B cell (primary cell): ENCODE data around the gene KCNC4. TPM values are rescaled to one million over a fixed set of nuclear protein-coding genes. Genes with fewer than 3 reads are reported as not detected.

Source experiments
- ATAC-seq: fragments of 200-7000 bp; cut with Tn5 transposase; one replicate; pipeline ENCODE4 v1.10.0; 2021; ENCODE audit warnings: low read depth, mild to moderate bottlenecking, moderate number of reproducible peaks, moderate library complexity
- CTCF ChIA-PET: fragments of 350-600 bp; sonication (Branson Sonifier 250); formaldehyde crosslinking; loops from one replicate; lab custom pipeline; 2021; ENCODE audit warnings: antibody characterized with exemption, inconsistent platforms; lab: Charles Lee
- POLR2A ChIA-PET: fragments of 350-600 bp; sonication (Branson Sonifier 250); formaldehyde crosslinking; loops from one replicate; lab custom pipeline; 2021; ENCODE audit warnings: antibody characterized with exemption; lab: Charles Lee
- DNase-seq: peaks from one replicate; pipeline ENCODE4 v3.0.0; 2013
- H2AFZ ChIP-seq: 2 replicates; pipeline ENCODE4 v1.6.1; 2012; ENCODE audit warnings: mild to moderate bottlenecking, low read depth, low read length; ENCODE audit not compliant: insufficient read depth, poor library complexity, severe bottlenecking
- H3K27ac ChIP-seq, 2 donors: 1 replicate in 1 of 2; 2 replicates in 1 of 2; pipeline ENCODE4 v1.5.1; 2012 to 2013; ENCODE audit warnings: low read length in 2 of 2, mild to moderate bottlenecking in 2 of 2, moderate library complexity in 1 of 2
- H3K27me3 ChIP-seq, 4 experiments: fragments of 200-600 bp in 1 of 4; sonication (generic) in 1 of 4; replicated peaks in 1 of 4; 1 replicate in 2 of 4; 2 replicates in 2 of 4; pipeline versions ENCODE4 v1.6.1 to v1.7.0; 2013 to 2016; ENCODE audit warnings: low read length in 3 of 4, mild to moderate bottlenecking in 2 of 4, mixed read lengths in 1 of 4, moderate library complexity in 1 of 4; ENCODE audit not compliant: insufficient read depth in 4 of 4, control insufficient read depth in 3 of 4; ENCODE audit errors: control extremely low read depth in 1 of 4
- H3K36me3 ChIP-seq, 2 experiments: replicated peaks in 1 of 2; 1 replicate in 1 of 2; 2 replicates in 1 of 2; pipeline versions ENCODE4 v1.6.1 to v1.7.1; 2013; ENCODE audit warnings: low read length in 1 of 2; ENCODE audit not compliant: insufficient read depth in 2 of 2, control insufficient read depth in 1 of 2; ENCODE audit errors: control extremely low read depth in 1 of 2, extremely low read depth in 1 of 2
- H3K4me1 ChIP-seq, 2 donors: fragments of 200-600 bp in 1 of 2; sonication (generic) in 1 of 2; 1 replicate in 1 of 2; 2 replicates in 1 of 2; pipeline versions ENCODE4 v1.5.1 to v1.6.1; 2013 to 2017; ENCODE audit warnings: low read length in 2 of 2; ENCODE audit not compliant: control insufficient read depth in 2 of 2, insufficient read depth in 2 of 2
- H3K4me2 ChIP-seq: replicated peaks from 2 replicates; pipeline ENCODE3; 2012; ENCODE audit warnings: mild to moderate bottlenecking, low read depth, low read length; ENCODE audit not compliant: poor library complexity, severe bottlenecking
- H3K4me3 ChIP-seq, 5 experiments: fragments of 200-600 bp in 1 of 5; sonication (generic) in 1 of 5; 1 replicate in 3 of 5; 2 replicates in 2 of 5; pipeline versions ENCODE4 v1.5.1 to v1.7.0; 2011 to 2016; ENCODE audit warnings: low read length in 4 of 5, mild to moderate bottlenecking in 4 of 5, low read depth in 2 of 5, control low read depth in 1 of 5, moderate library complexity in 1 of 5; ENCODE audit not compliant: insufficient read depth in 1 of 5; ENCODE audit errors: control extremely low read depth in 1 of 5, extremely low read depth in 1 of 5
- H3K79me2 ChIP-seq: fragments of 200-600 bp; sonication (generic); one replicate; pipeline ENCODE4 v1.6.0; 2016; ENCODE audit warnings: low read length; ENCODE audit not compliant: control insufficient read depth, insufficient read depth
- H3K9ac ChIP-seq: fragments of 200-600 bp; sonication (generic); 2 replicates; pipeline ENCODE4 v1.6.1; 2017; ENCODE audit warnings: mild to moderate bottlenecking, low read length, moderate library complexity
- H3K9me3 ChIP-seq, 3 donors: one replicate each; pipeline versions ENCODE4 v1.6.1 to v1.7.1; 2013; ENCODE audit warnings: low read length in 2 of 3; ENCODE audit not compliant: control insufficient read depth in 2 of 3, insufficient read depth in 1 of 3; ENCODE audit errors: control extremely low read depth in 1 of 3
- H4K20me1 ChIP-seq: 2 replicates; pipeline ENCODE4 v1.6.0; 2012; ENCODE audit warnings: mild to moderate bottlenecking, low read length; ENCODE audit not compliant: insufficient read depth, control insufficient read depth, poor library complexity, severe bottlenecking
- H3K27ac Mint-ChIP-seq: one replicate; pipeline ENCODE4 v1.8.0; 2021; ENCODE audit warnings: mixed read lengths
- H3K27me3 Mint-ChIP-seq: one replicate; pipeline ENCODE4 v1.8.0; 2021; ENCODE audit warnings: mixed read lengths
- H3K4me1 Mint-ChIP-seq: one replicate; pipeline ENCODE4 v1.8.0; 2021; ENCODE audit warnings: mixed read lengths
- H3K4me3 Mint-ChIP-seq: one replicate; pipeline ENCODE4 v1.8.0; 2021; ENCODE audit warnings: mixed read lengths
- H3K9me3 Mint-ChIP-seq: one replicate; pipeline ENCODE4 v1.8.0; 2022; ENCODE audit warnings: mixed read lengths; ENCODE audit not compliant: insufficient read depth
- EZH2 ChIP-seq: IDR thresholded peaks from 2 replicates; pipeline ENCODE4 v1.6.1; 2012; ENCODE audit warnings: borderline replicate concordance, low read depth, mild to moderate bottlenecking, moderate library complexity, low read length; ENCODE audit not compliant: insufficient read depth, poor library complexity, severe bottlenecking
- WGBS: methylation state at CpG from one replicate; pipeline ENCODE4 v1.1.5; 2013; ENCODE audit warnings: missing lambda C conversion rate; ENCODE audit not compliant: insufficient coverage; 5-methylcytosine and 5-hydroxymethylcytosine counted together
- intact Hi-C: fragments of 100-400 bp; cut with micrococcal nuclease; formaldehyde crosslinking; loops from one replicate; pipeline ENCODE4 v1.10.0; 2022
- polyA plus RNA-seq: library from polyadenylated mRNA; depleted of rRNA; stranded (reverse); fragments of >200 nt; gene quantifications from 2 replicates; pipeline ENCODE4 v1.2.3, GENCODE V29; 2012
- total RNA-seq, 2 donors: library from RNA; stranded (reverse); fragments of 120-200 nt in 1 of 2; gene quantifications; 1 replicate in 1 of 2; 2 replicates in 1 of 2; pipeline versions ENCODE4 v1.2.3 to v1.2.4, GENCODE V29; 2013 to 2022
- TF ChIP-seq, protein P1 (sequence below): fragments of 200-600 bp; IDR thresholded peaks from one replicate; pipeline ENCODE4 v1.8.0; 2022; ENCODE audit warnings: antibody characterized with exemption, mild to moderate bottlenecking

The KCNC4 gene
- total and polyA plus RNA-seq, 2 donors (not counting 1 experiment from before 2014, with no cell fraction given) = 3.2 to 24.1 TPM

DNA sequence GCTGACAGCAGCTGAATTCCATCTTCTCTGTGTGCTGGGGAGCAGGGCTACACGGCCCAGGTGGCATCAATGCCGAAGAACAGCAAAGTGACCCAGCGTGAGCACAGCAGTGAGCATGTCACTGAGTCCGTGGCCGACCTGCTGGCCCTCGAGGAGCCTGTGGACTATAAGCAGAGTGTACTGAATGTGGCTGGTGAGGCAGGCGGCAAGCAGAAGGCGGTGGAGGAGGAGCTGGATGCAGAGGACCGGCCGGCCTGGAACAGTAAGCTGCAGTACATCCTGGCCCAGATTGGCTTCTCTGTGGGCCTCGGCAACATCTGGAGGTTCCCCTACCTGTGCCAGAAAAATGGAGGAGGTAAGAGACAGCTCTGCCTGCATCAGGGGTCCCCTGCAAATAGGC, 43.3 kb upstream of the KCNC4 start:
- no peak overlapping the region for H3K4me3 ChIP-seq
- no peak for TF ChIP-seq EZH2
- TF ChIP-seq, protein P1, sequence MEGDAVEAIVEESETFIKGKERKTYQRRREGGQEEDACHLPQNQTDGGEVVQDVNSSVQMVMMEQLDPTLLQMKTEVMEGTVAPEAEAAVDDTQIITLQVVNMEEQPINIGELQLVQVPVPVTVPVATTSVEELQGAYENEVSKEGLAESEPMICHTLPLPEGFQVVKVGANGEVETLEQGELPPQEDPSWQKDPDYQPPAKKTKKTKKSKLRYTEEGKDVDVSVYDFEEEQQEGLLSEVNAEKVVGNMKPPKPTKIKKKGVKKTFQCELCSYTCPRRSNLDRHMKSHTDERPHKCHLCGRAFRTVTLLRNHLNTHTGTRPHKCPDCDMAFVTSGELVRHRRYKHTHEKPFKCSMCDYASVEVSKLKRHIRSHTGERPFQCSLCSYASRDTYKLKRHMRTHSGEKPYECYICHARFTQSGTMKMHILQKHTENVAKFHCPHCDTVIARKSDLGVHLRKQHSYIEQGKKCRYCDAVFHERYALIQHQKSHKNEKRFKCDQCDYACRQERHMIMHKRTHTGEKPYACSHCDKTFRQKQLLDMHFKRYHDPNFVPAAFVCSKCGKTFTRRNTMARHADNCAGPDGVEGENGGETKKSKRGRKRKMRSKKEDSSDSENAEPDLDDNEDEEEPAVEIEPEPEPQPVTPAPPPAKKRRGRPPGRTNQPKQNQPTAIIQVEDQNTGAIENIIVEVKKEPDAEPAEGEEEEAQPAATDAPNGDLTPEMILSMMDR = no peak
- no peak for ATAC-seq
- peaks cover 0 to 5% (median 0%) of the 10 kb centered on the region in 4 experiments for H3K27me3 ChIP-seq
- 93% methylated on average over 11 of the region's 11 CpGs for WGBS
- no peak overlapping the region for H3K9ac ChIP-seq
- no peaks in the 10 kb centered on the region for H3K9me3 Mint-ChIP-seq
- POLR2A ChIA-PET = no interaction called here
- H4K20me1 ChIP-seq = no peaks in the 10 kb centered on the region
- H3K36me3 ChIP-seq = no peaks in the 10 kb centered on the region
- H3K4me2 ChIP-seq = no peak overlapping the region
- no peak overlapping the region for H3K27ac Mint-ChIP-seq
- intact Hi-C loops = no loop called here
- DNase-seq = no peak
- peaks cover 0 to 3% (median 0%) of the 10 kb centered on the region in 3 donors for H3K9me3 ChIP-seq
- no peak overlapping the region for H3K27ac ChIP-seq
- H3K4me1 Mint-ChIP-seq = no peaks in the 10 kb centered on the region
- no peak overlapping the region for H3K4me3 Mint-ChIP-seq
- CTCF ChIA-PET = interaction anchor here (1.1 to 1.3 kb wide), 2 partner anchors 41 to 329 kb away, joined by 3 to 4 read pairs; no protein-coding TSS in a partner anchor
- no peak overlapping the region for H2AFZ ChIP-seq
- H3K79me2 ChIP-seq = no peaks in the 10 kb centered on the region
- peaks cover 27% of the 10 kb centered on the region for H3K27me3 Mint-ChIP-seq
- no peaks in the 10 kb centered on the region for H3K4me1 ChIP-seq

DNA sequence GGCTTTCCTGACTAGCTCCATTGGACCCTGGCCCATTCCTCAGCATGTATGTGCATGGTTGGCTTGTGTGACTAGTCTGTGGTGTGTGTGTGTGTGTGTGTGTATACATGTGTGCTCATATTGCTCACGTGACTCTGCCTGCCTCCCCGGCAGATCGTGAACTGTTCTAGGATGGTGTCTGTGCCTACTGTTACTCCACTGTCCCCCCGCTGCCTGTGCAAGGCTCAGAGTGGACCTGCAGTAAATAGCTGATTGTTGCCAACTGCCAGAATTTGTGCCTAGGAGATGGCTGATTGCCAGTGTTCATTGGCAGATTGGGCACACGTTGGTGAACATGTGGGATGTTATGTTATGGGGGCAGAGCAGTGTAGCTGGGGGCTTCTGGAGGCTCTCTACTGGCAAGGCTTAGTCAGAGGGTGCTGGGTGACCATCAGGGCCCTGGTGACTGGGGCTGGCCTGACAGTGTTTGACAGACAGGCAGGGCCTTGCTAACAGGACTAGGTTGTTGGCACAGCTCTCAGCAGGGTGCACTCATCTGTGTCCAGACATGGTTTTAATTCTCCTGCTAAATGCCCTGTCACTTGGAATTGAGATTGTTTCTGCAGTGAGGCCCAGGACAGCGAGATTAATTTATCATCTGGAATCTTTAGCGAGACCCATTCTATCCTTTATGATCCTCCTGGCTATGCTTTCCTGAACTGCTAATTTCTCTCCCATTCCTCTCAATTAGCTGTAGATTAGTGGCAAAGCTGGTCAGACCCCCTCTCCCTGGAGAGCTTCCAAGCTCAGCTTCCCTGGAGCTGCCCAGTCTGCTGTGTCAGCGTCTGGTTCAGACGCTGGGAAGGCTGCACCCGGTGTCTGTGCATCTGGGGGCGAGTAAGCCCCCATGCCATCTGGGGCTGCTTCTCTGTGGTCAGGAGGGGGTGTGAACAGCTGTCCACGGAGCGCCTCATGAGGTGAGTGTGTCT, 39.1 kb upstream of the KCNC4 start:
- Histone ChIP-seq H3K9ac (no peak overlapping the region), H2AFZ (no peak overlapping the region), H3K4me2 (no peak overlapping the region), H3K79me2 (no peaks in the 10 kb centered on the region), H3K9me3 (no peaks in the 10 kb centered on the region), H3K27ac (no peak overlapping the region), H3K36me3 (no peaks in the 10 kb centered on the region), H4K20me1 (no peaks in the 10 kb centered on the region), H3K27me3 (peaks cover 0 to 8% (median 0%) of the 10 kb centered on the region in 4 experiments), H3K4me3 (no peak overlapping the region), H3K4me1 (no peaks in the 10 kb centered on the region)
- H3K4me1 Mint-ChIP-seq = no peaks in the 10 kb centered on the region
- DNase-seq = no peak
- TF ChIP-seq, protein P1 = no peak
- no peak for TF ChIP-seq EZH2
- ChIA-PET POLR2A (no interaction called here), CTCF (interaction anchor here (0.5 kb wide), 1 partner anchor 31 kb away, joined by 4 read pairs; no protein-coding TSS in a partner anchor)
- peaks cover 9% of the 10 kb centered on the region for H3K27me3 Mint-ChIP-seq
- H3K4me3 Mint-ChIP-seq = no peak overlapping the region
- no peak for ATAC-seq
- no peaks in the 10 kb centered on the region for H3K9me3 Mint-ChIP-seq
- H3K27ac Mint-ChIP-seq = no peak overlapping the region
- intact Hi-C loops = no loop called here
- 68% methylated on average over 11 of the region's 13 CpGs for WGBS
